CD4-positive, alpha-beta memory T cell (primary cell): Measurements from ENCODE around the gene TPMT. TPM values are rescaled to one million over a fixed set of nuclear protein-coding genes. Genes with fewer than 3 reads are reported as not detected.
"Not testable (repeated sequence)": the region's sequence is repeated elsewhere in the genome, so short reads cannot be mapped to it uniquely, and the experiment has no call there.

ENCODE experiments used
- CTCF ChIA-PET: fragments of 350-600 bp; sonication (Branson Sonifier 250); formaldehyde crosslinking; loops from one replicate; lab custom pipeline; 2021; ENCODE audit warnings: inconsistent platforms; ENCODE audit not compliant: partially characterized antibody; lab: Charles Lee
- POLR2A ChIA-PET: fragments of 350-600 bp; sonication (Branson Sonifier 250); formaldehyde crosslinking; loops from one replicate; lab custom pipeline; 2021; ENCODE audit not compliant: partially characterized antibody; lab: Charles Lee
- DNase-seq, 5 donors: peaks; one replicate each; pipeline versions ENCODE4 v3.0.0 to v3.0.0-alpha.2; 2020 to 2022; ENCODE audit warnings: mixed read lengths in 1 of 5
- H3K27ac ChIP-seq: one replicate; pipeline ENCODE4 v1.7.0; 2013; ENCODE audit warnings: low read depth, low read length
- H3K27me3 ChIP-seq: 2 replicates; pipeline ENCODE4 v1.7.0; 2013; ENCODE audit warnings: mild to moderate bottlenecking, low read length, moderate library complexity; ENCODE audit not compliant: insufficient read depth
- H3K36me3 ChIP-seq: 2 replicates; pipeline ENCODE4 v1.7.0; 2013; ENCODE audit warnings: mild to moderate bottlenecking, low read length, moderate library complexity; ENCODE audit not compliant: insufficient read depth
- H3K4me1 ChIP-seq: 2 replicates; pipeline ENCODE4 v1.7.0; 2013; ENCODE audit warnings: mild to moderate bottlenecking, low read length, moderate library complexity; ENCODE audit not compliant: insufficient read depth
- H3K4me3 ChIP-seq, 2 donors: one replicate each; pipeline ENCODE4 v1.7.0; 2013; ENCODE audit warnings: low read length in 2 of 2, mild to moderate bottlenecking in 1 of 2
- H3K9me3 ChIP-seq, 2 donors: one replicate each; pipeline ENCODE4 v1.7.0; 2013; ENCODE audit warnings: low read length in 2 of 2, control low read depth in 1 of 2; ENCODE audit not compliant: control insufficient read depth in 1 of 2
- H3K27ac Mint-ChIP-seq, 7 donors: one replicate each; pipeline ENCODE4 v1.8.0; 2020 to 2021; ENCODE audit warnings: mixed read lengths in 7 of 7, mild to moderate bottlenecking in 6 of 7, inconsistent platforms in 3 of 7, moderate library complexity in 3 of 7
- H3K27me3 Mint-ChIP-seq, 2 donors: one replicate each; pipeline ENCODE4 v1.8.0; 2020 to 2021; ENCODE audit warnings: mixed read lengths in 2 of 2
- H3K36me3 Mint-ChIP-seq, 2 donors: one replicate each; pipeline ENCODE4 v1.8.0; 2020 to 2021; ENCODE audit warnings: mixed read lengths in 2 of 2, inconsistent platforms in 1 of 2, mild to moderate bottlenecking in 1 of 2
- H3K4me1 Mint-ChIP-seq, 4 donors: one replicate each; pipeline ENCODE4 v1.8.0; 2020 to 2021; ENCODE audit warnings: mixed read lengths in 4 of 4, mild to moderate bottlenecking in 1 of 4
- H3K4me3 Mint-ChIP-seq, 8 donors: one replicate each; pipeline ENCODE4 v1.8.0; 2020 to 2021; ENCODE audit warnings: mixed read lengths in 8 of 8, mild to moderate bottlenecking in 7 of 8, moderate library complexity in 6 of 8, inconsistent platforms in 3 of 8
- H3K9me3 Mint-ChIP-seq, 8 donors: one replicate each; pipeline ENCODE4 v1.8.0; 2020 to 2021; ENCODE audit warnings: mixed read lengths in 8 of 8, mild to moderate bottlenecking in 5 of 8, inconsistent platforms in 3 of 8, moderate library complexity in 1 of 8
- intact Hi-C: fragments of 100-400 bp; cut with micrococcal nuclease; formaldehyde crosslinking; loops from one replicate; pipeline ENCODE4 v1.15.1; 2023
- polyA plus RNA-seq, 2 donors: library from polyadenylated mRNA; unstranded; fragments of 300-500 nt; fragmentation: Illumina TruSeq; gene quantifications; one replicate each; pipeline ENCODE4 v1.2.3, GENCODE V29; 2021
- total RNA-seq, 2 experiments: library from RNA; stranded (reverse); gene quantifications; one replicate each; pipeline ENCODE4 v1.2.3, GENCODE V29; 2021

The TPMT gene
- total and polyA plus RNA-seq, 4 experiments from 2014 or later, result 6.4 to 18.3 (median 8.8) TPM

DNA sequence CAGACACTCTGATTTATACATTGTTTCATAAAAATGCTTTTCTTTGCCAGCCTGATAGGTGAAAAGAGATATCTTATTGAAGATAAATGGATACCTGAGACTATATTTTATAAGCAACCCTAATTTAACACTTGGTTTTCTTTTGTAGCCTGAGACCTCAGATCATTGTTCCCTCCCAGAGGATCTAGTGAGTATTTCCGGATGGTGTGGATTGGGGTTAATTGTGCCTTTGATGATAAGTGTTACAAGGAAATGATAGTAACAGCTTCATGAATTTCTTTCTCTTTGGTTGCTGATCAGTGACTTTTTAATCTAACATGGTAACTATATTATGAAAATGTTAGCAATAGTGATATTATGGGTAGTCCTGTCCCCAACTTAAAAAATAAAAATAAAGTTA is 30.7 kb upstream of the TPMT start:
- H3K36me3 Mint-ChIP-seq, result peaks cover 43 to 57% of the 10 kb centered on the region in 2 donors
- H3K27ac Mint-ChIP-seq, result no peak overlapping the region
- H3K27ac ChIP-seq, result no peak overlapping the region
- H3K9me3 Mint-ChIP-seq, result no peaks in the 10 kb centered on the region
- H3K27me3 Mint-ChIP-seq, result no peaks in the 10 kb centered on the region
- CTCF ChIA-PET, result no interaction called here
- H3K4me1 ChIP-seq, result no peaks in the 10 kb centered on the region
- H3K27me3 ChIP-seq, result no peaks in the 10 kb centered on the region
- no peaks in the 10 kb centered on the region for H3K36me3 ChIP-seq
- POLR2A ChIA-PET, result no interaction called here
- no peak overlapping the region for H3K4me3 ChIP-seq
- DNase-seq, result no peak
- no peak overlapping the region for H3K4me3 Mint-ChIP-seq
- peaks cover 0 to 2% (median 0%) of the 10 kb centered on the region in 4 donors for H3K4me1 Mint-ChIP-seq
- H3K9me3 ChIP-seq, result no peaks in the 10 kb centered on the region
- intact Hi-C loops, result no loop called here

DNA sequence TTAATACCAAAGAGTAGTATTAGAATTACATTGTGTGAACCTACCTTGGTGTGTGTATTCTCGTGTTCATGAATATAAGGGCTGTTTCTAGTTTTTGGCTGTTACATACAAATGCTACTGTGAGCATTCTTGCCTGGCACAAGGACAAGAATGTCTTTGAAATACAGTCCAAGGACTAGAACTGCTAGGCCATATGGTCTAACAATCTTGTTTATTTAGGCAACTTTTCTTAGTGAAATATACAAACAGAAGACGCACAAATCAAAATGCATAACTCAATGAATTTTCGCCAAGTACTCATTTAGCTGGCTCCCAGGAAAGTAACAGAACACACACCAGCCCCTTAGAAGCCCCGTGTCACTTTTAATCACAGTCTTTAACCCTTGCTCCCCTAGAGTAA is 28.9 kb upstream of the TPMT start:
- no peak for DNase-seq
- Histone ChIP-seq H3K36me3 (no peaks in the 10 kb centered on the region), H3K27ac (no peak overlapping the region), H3K9me3 (no peaks in the 10 kb centered on the region), H3K4me1 (no peaks in the 10 kb centered on the region), H3K4me3 (no peak overlapping the region), H3K27me3 (no peaks in the 10 kb centered on the region)
- POLR2A ChIA-PET, result no interaction called here
- CTCF ChIA-PET, result no interaction called here
- no peak overlapping the region for H3K4me3 Mint-ChIP-seq
- no peaks in the 10 kb centered on the region for H3K27me3 Mint-ChIP-seq
- intact Hi-C loops, result no loop called here
- no peaks in the 10 kb centered on the region for H3K9me3 Mint-ChIP-seq
- peaks cover 45 to 57% of the 10 kb centered on the region in 2 donors for H3K36me3 Mint-ChIP-seq
- no peak overlapping the region for H3K27ac Mint-ChIP-seq
- H3K4me1 Mint-ChIP-seq, result peaks cover 0 to 2% (median under 1%) of the 10 kb centered on the region in 4 donors

DNA sequence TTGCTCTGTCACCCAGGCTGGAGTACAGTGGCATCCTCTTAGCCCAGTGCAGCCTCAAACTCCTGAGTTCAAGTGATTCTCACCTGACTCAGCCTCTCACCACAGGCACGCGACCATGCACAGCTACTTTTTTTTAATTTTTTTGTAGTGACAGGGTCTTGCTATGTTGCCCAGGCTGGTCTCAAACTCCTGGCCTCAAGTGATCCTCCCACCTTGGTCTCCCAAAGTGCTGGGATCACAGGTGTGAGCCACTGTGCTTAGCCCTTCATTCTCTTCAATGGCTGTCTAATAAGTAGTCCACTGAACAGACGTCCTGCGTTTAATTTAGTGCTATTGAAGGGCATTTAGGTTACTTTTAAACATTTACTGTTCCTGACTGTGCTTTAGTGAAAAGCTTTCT is 27.7 kb upstream of the TPMT start:
- DNase-seq, result no peak
- intact Hi-C loops, result no loop called here
- no peak overlapping the region for H3K4me3 ChIP-seq
- H3K27ac Mint-ChIP-seq, result no peak overlapping the region
- H3K4me1 Mint-ChIP-seq, result peaks cover 0 to 3% (median 1%) of the 10 kb centered on the region in 4 donors
- no peaks in the 10 kb centered on the region for H3K27me3 Mint-ChIP-seq
- no peaks in the 10 kb centered on the region for H3K9me3 Mint-ChIP-seq
- no peaks in the 10 kb centered on the region for H3K4me1 ChIP-seq
- H3K4me3 Mint-ChIP-seq, result no peak overlapping the region
- no peaks in the 10 kb centered on the region for H3K9me3 ChIP-seq
- no peak overlapping the region for H3K27ac ChIP-seq
- peaks cover 47 to 52% of the 10 kb centered on the region in 2 donors for H3K36me3 Mint-ChIP-seq
- POLR2A ChIA-PET, result no interaction called here
- no peaks in the 10 kb centered on the region for H3K36me3 ChIP-seq
- CTCF ChIA-PET, result no interaction called here
- no peaks in the 10 kb centered on the region for H3K27me3 ChIP-seq

DNA sequence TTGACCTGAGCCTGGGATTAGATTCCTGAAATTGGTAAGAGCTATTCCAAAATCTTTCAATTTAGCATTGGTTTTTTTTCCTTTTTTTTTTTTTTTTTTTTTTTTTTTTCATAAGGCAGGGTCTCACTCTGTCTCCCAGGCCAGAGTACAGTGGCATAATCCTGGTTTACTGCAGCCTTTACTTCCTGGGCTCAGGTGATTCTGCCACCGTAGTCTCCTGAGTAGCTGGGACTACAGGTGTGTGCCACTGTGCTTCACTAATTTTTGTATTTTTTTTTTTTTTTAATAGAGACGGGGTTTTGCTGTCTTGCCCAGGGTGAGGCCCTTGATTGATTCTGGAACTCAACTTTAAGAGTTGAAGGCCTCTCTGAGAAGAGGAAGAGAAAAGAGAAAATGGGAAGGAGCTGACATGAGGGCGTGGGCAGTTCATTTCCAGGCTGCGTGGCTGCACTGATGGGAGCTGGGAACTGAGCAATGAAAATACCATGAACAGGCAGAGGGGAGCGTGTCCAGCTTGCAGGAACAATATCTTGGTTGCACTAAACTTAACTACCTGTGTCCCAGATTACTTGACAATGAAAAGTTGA is 25.0 kb upstream of the TPMT start:
- Mint-ChIP-seq H3K27ac (no peak overlapping the region), H3K4me1 (peaks cover 0 to 19% (median 8%) of the 10 kb centered on the region in 4 donors), H3K27me3 (no peaks in the 10 kb centered on the region), H3K36me3 (peaks cover 47 to 61% of the 10 kb centered on the region in 2 donors), H3K4me3 (no peak overlapping the region), H3K9me3 (no peaks in the 10 kb centered on the region)
- H3K27me3 ChIP-seq, result no peaks in the 10 kb centered on the region
- no peaks in the 10 kb centered on the region for H3K4me1 ChIP-seq
- H3K36me3 ChIP-seq, result no peaks in the 10 kb centered on the region
- no peak overlapping the region for H3K4me3 ChIP-seq
- POLR2A ChIA-PET, result no interaction called here
- H3K27ac ChIP-seq, result no peak overlapping the region
- intact Hi-C loops, result no loop called here
- CTCF ChIA-PET, result no interaction called here
- no peak for DNase-seq
- H3K9me3 ChIP-seq, result no peaks in the 10 kb centered on the region

DNA sequence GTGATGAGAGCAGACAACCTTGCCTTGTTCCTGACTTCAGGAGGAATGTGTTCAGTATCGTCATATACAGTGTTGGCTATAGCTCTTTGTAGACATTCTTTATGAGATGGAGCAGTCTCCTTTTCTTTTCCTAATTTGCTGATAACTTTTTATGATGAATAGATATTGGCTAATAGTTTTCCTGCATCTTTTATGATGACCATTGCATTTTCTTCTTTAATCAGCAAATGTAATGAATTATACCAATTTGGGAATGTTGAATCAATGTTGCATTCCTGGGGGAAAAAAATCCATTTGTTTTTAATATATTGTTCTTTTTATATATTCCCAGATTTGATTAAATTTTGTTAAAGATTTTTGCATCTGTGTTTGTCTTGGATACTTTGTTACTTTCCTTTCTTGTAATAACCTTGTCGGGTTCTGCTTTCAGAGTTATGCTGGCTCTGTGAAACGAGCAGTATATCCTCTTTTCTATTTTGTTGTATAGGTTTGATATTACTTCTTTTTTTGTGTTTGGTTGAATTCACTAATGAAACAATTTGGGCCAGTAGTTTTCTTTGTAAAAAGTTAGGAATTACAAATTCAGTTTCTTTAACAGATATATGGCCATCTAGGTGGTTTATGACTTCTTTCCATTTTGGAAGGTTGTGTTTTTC is 24.2 kb upstream of the TPMT start:
- H3K27me3 Mint-ChIP-seq, result no peaks in the 10 kb centered on the region

DNA sequence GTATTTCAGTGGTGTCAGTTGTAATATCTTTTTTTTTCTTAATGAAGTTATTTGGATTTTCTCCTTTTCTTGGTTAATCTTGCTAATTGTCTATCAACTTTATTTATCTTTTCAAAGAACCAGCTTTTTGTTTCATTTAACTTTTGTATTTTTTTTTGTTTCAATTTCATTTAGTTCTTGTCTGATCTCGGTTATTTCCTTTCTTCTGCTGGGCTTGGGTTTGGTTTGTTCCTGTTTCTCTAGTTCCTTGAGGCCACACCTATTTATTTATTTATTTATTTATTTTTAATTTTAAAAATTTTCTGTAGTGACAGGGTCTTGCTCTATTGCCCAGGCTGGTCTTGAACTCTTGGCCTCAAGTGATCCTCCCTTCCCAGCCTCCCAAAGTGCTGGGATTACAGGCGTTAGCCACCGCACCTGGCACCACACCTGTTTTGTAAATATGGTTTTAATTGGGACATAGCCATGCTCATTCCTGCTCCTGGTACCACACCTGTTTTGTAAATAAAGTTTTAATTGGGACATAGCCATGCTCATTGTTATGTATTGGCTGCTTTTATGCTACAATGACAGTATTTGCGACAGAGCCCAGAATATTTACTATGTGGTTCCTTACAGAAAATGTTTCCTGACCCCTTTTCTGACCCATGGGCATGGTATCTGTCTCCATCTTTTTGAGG is 22.5 kb upstream of the TPMT start:
- no peaks in the 10 kb centered on the region for H3K9me3 Mint-ChIP-seq
- POLR2A ChIA-PET, result no interaction called here
- no peak for DNase-seq

More for the DNA sequence above, 24.2 kb upstream of the TPMT start:
- intact Hi-C loops, result no loop called here
- H3K36me3 ChIP-seq, result no peaks in the 10 kb centered on the region
- no peak for DNase-seq
- Mint-ChIP-seq H3K36me3 (peaks cover 50 to 68% of the 10 kb centered on the region in 2 donors), H3K9me3 (no peaks in the 10 kb centered on the region), H3K27ac (peak overlapping the region in 2 of 7 donors; percentile 13 to 24), H3K4me1 (peaks cover 0 to 19% (median 8%) of the 10 kb centered on the region in 4 donors), H3K4me3 (no peak overlapping the region)
- no peak overlapping the region for H3K4me3 ChIP-seq
- no peaks in the 10 kb centered on the region for H3K4me1 ChIP-seq
- POLR2A ChIA-PET, result no interaction called here
- no peaks in the 10 kb centered on the region for H3K27me3 ChIP-seq
- CTCF ChIA-PET, result no interaction called here
- no peak overlapping the region for H3K27ac ChIP-seq
- no peaks in the 10 kb centered on the region for H3K9me3 ChIP-seq

DNA sequence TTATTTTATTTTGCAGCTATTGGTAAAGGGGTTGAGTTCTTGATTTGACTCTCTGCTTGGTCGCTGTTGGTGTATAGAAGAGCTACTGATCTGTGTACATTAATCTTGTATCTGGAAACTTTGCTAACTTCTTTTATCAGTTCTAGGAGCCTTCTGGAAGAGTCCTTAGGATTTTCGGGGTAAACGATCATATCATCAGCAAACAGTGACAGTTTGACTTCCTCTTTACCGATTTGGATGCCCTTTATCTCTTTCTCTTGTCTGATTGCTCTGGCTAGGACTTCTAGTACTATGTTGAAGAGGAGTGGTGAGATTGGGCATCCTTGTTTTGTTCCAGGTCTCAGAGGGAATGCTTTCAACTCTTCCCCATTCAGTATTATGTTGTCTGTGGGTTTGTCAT is 21.3 kb upstream of the TPMT start:
- H3K27me3 ChIP-seq, H3K9me3 ChIP-seq, H3K9me3 Mint-ChIP-seq, H3K4me3 Mint-ChIP-seq, H3K4me1 ChIP-seq, DNase-seq, H3K27me3 Mint-ChIP-seq, CTCF ChIA-PET, intact Hi-C loops, H3K36me3 ChIP-seq, H3K27ac Mint-ChIP-seq, H3K4me3 ChIP-seq, H3K27ac ChIP-seq, POLR2A ChIA-PET: not testable (repeated sequence)
- Mint-ChIP-seq H3K4me1 (peaks cover 0 to 19% (median 9%) of the 10 kb centered on the region in 4 donors), H3K36me3 (peaks cover 59 to 62% of the 10 kb centered on the region in 2 donors)

More for the DNA sequence above, 22.5 kb upstream of the TPMT start:
- Histone ChIP-seq H3K4me1 (no peaks in the 10 kb centered on the region), H3K27me3 (no peaks in the 10 kb centered on the region), H3K4me3 (no peak overlapping the region), H3K36me3 (no peaks in the 10 kb centered on the region), H3K9me3 (no peaks in the 10 kb centered on the region), H3K27ac (no peak overlapping the region)
- H3K27me3 Mint-ChIP-seq, result no peaks in the 10 kb centered on the region
- peaks cover 50 to 66% of the 10 kb centered on the region in 2 donors for H3K36me3 Mint-ChIP-seq
- CTCF ChIA-PET, result no interaction called here
- H3K4me1 Mint-ChIP-seq, result peaks cover 0 to 19% (median 9%) of the 10 kb centered on the region in 4 donors
- intact Hi-C loops, result no loop called here
- no peak overlapping the region for H3K27ac Mint-ChIP-seq
- H3K4me3 Mint-ChIP-seq, result no peak overlapping the region
